GM21423 (cell line): Measurements from ENCODE around the gene PLAAT2.
"Not testable (repeated sequence)": the region's sequence is repeated elsewhere in the genome, so short reads cannot be mapped to it uniquely, and the experiment has no call there.

Experiments
- ATAC-seq: cut with Tn5 transposase; IDR thresholded peaks from one replicate; pipeline ENCODE4 v1.9.1; 2021; ENCODE audit warnings: mild to moderate bottlenecking, moderate library complexity; ENCODE audit not compliant: unreplicated experiment

Gene PLAAT2

GRCh38 chr11:63581224-63581623 is 18.0 kb upstream of the PLAAT2 start:
- ATAC-seq: not testable (repeated sequence)

GRCh38 chr11:63578882-63579281 is 15.7 kb upstream of the PLAAT2 start:
- ATAC-seq: not testable (repeated sequence)

GRCh38 chr11:63574856-63575602 is 11.8 kb upstream of the PLAAT2 start:
- no peak for ATAC-seq

GRCh38 chr11:63573881-63574855 is 11.0 kb upstream of the PLAAT2 start:
- ATAC-seq: no peak

GRCh38 chr11:63572026-63572688 is 9.0 kb upstream of the PLAAT2 start:
- peak; percentile 44 for ATAC-seq

- ATAC-seq: no peak
Measured at GRCh38 chr11:63569570-63569969, 6.4 kb upstream of the PLAAT2 start.

- ATAC-seq: peak; percentile 80
Measured at GRCh38 chr11:63567044-63567840, 4.1 kb upstream of the PLAAT2 start.

- ATAC-seq: no peak
Measured at GRCh38 chr11:63564784-63565350, 1.7 kb upstream of the PLAAT2 start.

- peak; percentile 54 for ATAC-seq
Measured at GRCh38 chr11:63564056-63564774, 1.0 kb upstream of the PLAAT2 start.

- no peak for ATAC-seq
Measured at GRCh38 chr11:63560506-63561180, 2.5 kb downstream of the PLAAT2 start.

- ATAC-seq: no peak
Measured at GRCh38 chr11:63558459-63559157, 4.6 kb downstream of the PLAAT2 start.

- no peak for ATAC-seq
Measured at GRCh38 chr11:63557570-63557969, 5.6 kb downstream of the PLAAT2 start.

- ATAC-seq: no peak
Measured at GRCh38 chr11:63556404-63557013, 6.7 kb downstream of the PLAAT2 start.

- ATAC-seq: no peak
Measured at GRCh38 chr11:63554877-63555223, 8.3 kb downstream of the PLAAT2 start.

GRCh38 chr11:63553759-63554158 is 9.4 kb downstream of the PLAAT2 start:
- ATAC-seq: peak; percentile 81

GRCh38 chr11:63552921-63553320 is 10.3 kb downstream of the PLAAT2 start:
- no peak for ATAC-seq

- no peak for ATAC-seq
Measured at GRCh38 chr11:63551889-63552266, 11.3 kb downstream of the PLAAT2 start.
